Fibroblast of lung (primary cell): ENCODE results near the gene FMNL2. TPM values are rescaled to one million over a fixed set of nuclear protein-coding genes. Genes with fewer than 3 reads are reported as not detected.

Experiments used
- DNase-seq, 2 donors: peaks; one replicate each; pipeline versions ENCODE4 v3.0.0 to v3.0.0-alpha.2; 2010; ENCODE audit warnings: low read depth in 2 of 2
- H2AFZ ChIP-seq: 2 replicates; pipeline ENCODE4 v1.5.1; 2012; ENCODE audit warnings: low read length, control low read depth, inconsistent platforms
- H3K27ac ChIP-seq: 2 replicates; pipeline ENCODE4 v1.5.1; 2011; ENCODE audit warnings: low read length, control low read depth; ENCODE audit not compliant: insufficient read depth
- H3K27me3 ChIP-seq: 2 replicates; pipeline ENCODE4 v1.5.1; 2011; ENCODE audit warnings: mild to moderate bottlenecking, low read length; ENCODE audit not compliant: control insufficient read depth, insufficient read depth
- H3K36me3 ChIP-seq: 2 replicates; pipeline ENCODE4 v1.5.1; 2011; ENCODE audit warnings: low read length; ENCODE audit not compliant: control insufficient read depth, insufficient read depth
- H3K4me1 ChIP-seq: 2 replicates; pipeline ENCODE4 v1.5.1; 2011; ENCODE audit warnings: low read length; ENCODE audit not compliant: control insufficient read depth, insufficient read depth; ENCODE audit errors: extremely low read depth
- H3K4me2 ChIP-seq: 2 replicates; pipeline ENCODE4 v1.5.1; 2011; ENCODE audit warnings: low read length, control low read depth; ENCODE audit not compliant: insufficient read depth; ENCODE audit errors: extremely low read depth
- H3K4me3 ChIP-seq, 4 experiments: fragments of 200-600 bp in 1 of 4; sonication (generic) in 1 of 4; replicated peaks in 1 of 4; 2 replicates each; pipeline ENCODE4 v1.5.1; 2011 to 2016; ENCODE audit warnings: low read length in 4 of 4, low read depth in 3 of 4, mild to moderate bottlenecking in 3 of 4, control low read depth in 2 of 4, inconsistent platforms in 1 of 4, mixed read lengths in 1 of 4; ENCODE audit not compliant: insufficient read depth in 1 of 4; ENCODE audit errors: control extremely low read depth in 1 of 4
- H3K79me2 ChIP-seq: 2 replicates; pipeline ENCODE4 v1.5.1; 2012; ENCODE audit warnings: mild to moderate bottlenecking, low read length, inconsistent platforms; ENCODE audit not compliant: control insufficient read depth, insufficient read depth
- H3K9ac ChIP-seq: 2 replicates; pipeline ENCODE4 v1.5.1; 2011; ENCODE audit warnings: mild to moderate bottlenecking, low read length, control low read depth; ENCODE audit not compliant: insufficient read depth
- H3K9me3 ChIP-seq: 2 replicates; pipeline ENCODE4 v1.5.1; 2012; ENCODE audit warnings: low read depth, low read length; ENCODE audit not compliant: control insufficient read depth, insufficient read depth
- H4K20me1 ChIP-seq: 2 replicates; pipeline ENCODE4 v1.5.1; 2011; ENCODE audit warnings: low read length; ENCODE audit not compliant: control insufficient read depth, insufficient read depth; ENCODE audit errors: extremely low read depth
- EZH2 ChIP-seq: IDR thresholded peaks from 2 replicates; pipeline ENCODE4 v1.5.1; 2012; ENCODE audit warnings: low read length, control low read depth, mild to moderate bottlenecking; ENCODE audit errors: missing control alignments
- polyA plus RNA-seq, 2 donors: library from polyadenylated mRNA; depleted of rRNA in 1 of 2; stranded (reverse) in 1 of 2; unstranded in 1 of 2; fragments of >200 nt; gene quantifications; 2 replicates each; pipeline ENCODE4 v1.2.1, GENCODE V29; 2011 to 2012; ENCODE audit warnings: missing spikeins in 1 of 2
- total RNA-seq: library from RNA; depleted of rRNA; stranded (reverse); fragments of >200 nt; gene quantifications from 2 replicates; pipeline ENCODE4 v1.2.1, GENCODE V29; 2014
- TF ChIP-seq, protein P1 (sequence below), 2 donors: IDR thresholded peaks in 1 of 2; conservative IDR thresholded peaks in 1 of 2; 1 replicate in 1 of 2; 2 replicates in 1 of 2; pipeline ENCODE4 v1.5.1; 2011 to 2012; ENCODE audit warnings: low read length in 2 of 2, control low read depth in 1 of 2, inconsistent platforms in 1 of 2, low read depth in 1 of 2, mild to moderate bottlenecking in 1 of 2

The FMNL2 gene
- total and polyA plus RNA-seq, 2 donors (not counting 1 experiment from before 2014, with no cell fraction given), result 12.0 to 30.2 TPM

- no peaks in the 10 kb centered on the region for H3K9me3 ChIP-seq
- TF ChIP-seq EZH2, result no peak
- TF ChIP-seq, protein P1, sequence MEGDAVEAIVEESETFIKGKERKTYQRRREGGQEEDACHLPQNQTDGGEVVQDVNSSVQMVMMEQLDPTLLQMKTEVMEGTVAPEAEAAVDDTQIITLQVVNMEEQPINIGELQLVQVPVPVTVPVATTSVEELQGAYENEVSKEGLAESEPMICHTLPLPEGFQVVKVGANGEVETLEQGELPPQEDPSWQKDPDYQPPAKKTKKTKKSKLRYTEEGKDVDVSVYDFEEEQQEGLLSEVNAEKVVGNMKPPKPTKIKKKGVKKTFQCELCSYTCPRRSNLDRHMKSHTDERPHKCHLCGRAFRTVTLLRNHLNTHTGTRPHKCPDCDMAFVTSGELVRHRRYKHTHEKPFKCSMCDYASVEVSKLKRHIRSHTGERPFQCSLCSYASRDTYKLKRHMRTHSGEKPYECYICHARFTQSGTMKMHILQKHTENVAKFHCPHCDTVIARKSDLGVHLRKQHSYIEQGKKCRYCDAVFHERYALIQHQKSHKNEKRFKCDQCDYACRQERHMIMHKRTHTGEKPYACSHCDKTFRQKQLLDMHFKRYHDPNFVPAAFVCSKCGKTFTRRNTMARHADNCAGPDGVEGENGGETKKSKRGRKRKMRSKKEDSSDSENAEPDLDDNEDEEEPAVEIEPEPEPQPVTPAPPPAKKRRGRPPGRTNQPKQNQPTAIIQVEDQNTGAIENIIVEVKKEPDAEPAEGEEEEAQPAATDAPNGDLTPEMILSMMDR (conservative IDR thresholded peaks at IDR 0.05 in 1 of 2, IDR thresholded peaks at IDR 0.05 in 1 of 2; ENCODE audit: low read depth in 1 of 2, low read length in 2 of 2), result no peak
Measured at GRCh38 chr2:152582081-152582480, 247.1 kb downstream of the FMNL2 start.

DNA sequence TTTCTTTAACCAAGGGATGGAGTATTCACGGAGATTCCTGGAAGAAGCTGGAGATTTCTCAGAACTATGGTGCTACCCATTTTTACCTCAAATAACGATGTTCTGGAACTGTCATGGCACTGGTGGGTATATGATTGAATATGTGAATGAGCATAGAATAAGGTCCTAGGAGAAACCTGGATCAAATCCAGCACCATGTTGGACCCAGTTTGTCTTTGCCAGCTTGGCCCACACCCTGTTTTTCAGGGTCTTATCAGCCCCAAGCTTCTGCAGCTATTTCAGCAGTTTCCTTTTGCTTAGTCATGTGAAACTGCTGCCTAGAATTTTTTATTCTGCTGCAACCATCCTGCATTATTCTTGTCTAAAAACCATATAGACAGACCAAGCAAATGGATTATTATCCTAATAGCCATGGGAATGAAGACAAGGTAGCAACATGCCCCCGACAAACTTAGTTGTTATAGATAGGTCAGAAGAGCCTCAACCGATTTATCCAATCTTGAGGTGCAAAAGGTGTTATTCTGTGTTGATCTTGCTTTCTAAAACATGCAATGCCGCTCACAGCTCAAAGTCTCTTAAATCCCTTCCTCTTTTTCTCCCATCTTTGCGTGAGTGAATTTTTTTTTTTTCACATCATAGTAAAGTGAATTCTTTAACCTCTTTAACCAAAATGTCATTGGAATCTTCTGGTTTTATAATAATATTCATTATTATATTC, 248.7 kb downstream of the FMNL2 start:
- Histone ChIP-seq H3K9ac (no peak overlapping the region), H3K4me1 (peaks cover 20% of the 10 kb centered on the region), H3K4me3 (no peak overlapping the region), H3K9me3 (no peaks in the 10 kb centered on the region), H4K20me1 (no peaks in the 10 kb centered on the region), H2AFZ (no peak overlapping the region), H3K36me3 (no peaks in the 10 kb centered on the region), H3K79me2 (no peaks in the 10 kb centered on the region), H3K27me3 (no peaks in the 10 kb centered on the region), H3K27ac (no peak overlapping the region), H3K4me2 (no peak overlapping the region)
- DNase-seq, result no peak
- TF ChIP-seq, protein P1 (conservative IDR thresholded peaks at IDR 0.05 in 1 of 2, IDR thresholded peaks at IDR 0.05 in 1 of 2; ENCODE audit: low read depth in 1 of 2, low read length in 2 of 2), result no peak
- TF ChIP-seq EZH2, result no peak

More at GRCh38 chr2:152582081-152582480, 247.1 kb downstream of the FMNL2 start:
- Histone ChIP-seq H3K4me3 (no peak overlapping the region), H3K4me1 (peaks cover 15% of the 10 kb centered on the region), H3K4me2 (no peak overlapping the region), H4K20me1 (no peaks in the 10 kb centered on the region), H3K27ac (no peak overlapping the region), H2AFZ (no peak overlapping the region), H3K9ac (no peak overlapping the region), H3K36me3 (no peaks in the 10 kb centered on the region), H3K79me2 (no peaks in the 10 kb centered on the region), H3K27me3 (no peaks in the 10 kb centered on the region)
- no peak for DNase-seq

DNA sequence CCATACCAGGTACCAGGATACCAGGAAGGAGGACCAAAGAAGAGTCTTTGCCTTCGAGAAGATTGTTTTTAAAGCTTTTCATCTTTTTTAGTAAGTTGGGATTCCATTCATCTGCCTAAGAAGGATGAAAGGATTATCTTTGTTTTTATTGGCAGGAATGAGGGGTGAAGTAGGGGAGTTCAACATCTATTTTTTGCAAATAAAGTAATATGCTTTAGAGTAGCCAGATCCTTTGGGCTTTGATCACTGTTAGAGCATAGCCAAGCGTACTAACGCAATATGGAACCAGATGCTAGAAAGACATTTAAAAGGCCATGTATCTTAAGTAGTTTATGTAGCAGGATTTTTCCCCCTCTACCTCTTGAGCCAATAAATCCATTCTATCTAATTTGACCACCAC, 249.3 kb downstream of the FMNL2 start:
- no peaks in the 10 kb centered on the region for H4K20me1 ChIP-seq
- H3K79me2 ChIP-seq, result no peaks in the 10 kb centered on the region
- H2AFZ ChIP-seq, result no peak overlapping the region
- H3K4me3 ChIP-seq, result no peak overlapping the region
- no peak for TF ChIP-seq EZH2
- TF ChIP-seq, protein P1 (conservative IDR thresholded peaks at IDR 0.05 in 1 of 2, IDR thresholded peaks at IDR 0.05 in 1 of 2; ENCODE audit: low read depth in 1 of 2, low read length in 2 of 2), result no peak
- H3K4me2 ChIP-seq, result no peak overlapping the region
- no peaks in the 10 kb centered on the region for H3K27me3 ChIP-seq
- no peak overlapping the region for H3K27ac ChIP-seq
- H3K4me1 ChIP-seq, result peaks cover 20% of the 10 kb centered on the region
- no peaks in the 10 kb centered on the region for H3K36me3 ChIP-seq
- peak in 1 of 2 donors; percentile 69 for DNase-seq
- H3K9me3 ChIP-seq, result no peaks in the 10 kb centered on the region
- no peak overlapping the region for H3K9ac ChIP-seq
